Suprapubic skin (tissue), 4 donors: ENCODE data around the gene NLRC5. TPM values are rescaled to one million over a fixed set of nuclear protein-coding genes. Genes with fewer than 3 reads are reported as not detected.

Experiments
- DNase-seq, 2 donors: peaks; one replicate each; pipeline ENCODE4 v3.0.0-alpha.2; 2019; ENCODE audit warnings: low spot score in 2 of 2
- H3K27ac ChIP-seq: fragments of 200-600 bp; sonication (generic); one replicate; pipeline ENCODE4 v1.5.1; 2019
- H3K27me3 ChIP-seq: fragments of 200-600 bp; sonication (generic); one replicate; pipeline ENCODE4 v1.5.1; 2019
- H3K36me3 ChIP-seq: fragments of 200-600 bp; sonication (generic); one replicate; pipeline ENCODE4 v1.5.1; 2019
- H3K4me1 ChIP-seq: fragments of 200-600 bp; sonication (generic); one replicate; pipeline ENCODE4 v1.5.1; 2019
- H3K4me3 ChIP-seq: fragments of 200-600 bp; sonication (generic); one replicate; pipeline ENCODE4 v1.5.1; 2019; ENCODE audit warnings: mild to moderate bottlenecking
- H3K9me3 ChIP-seq: fragments of 200-600 bp; sonication (generic); one replicate; pipeline ENCODE4 v1.5.1; 2019
- EP300 ChIP-seq: sonication (generic); formaldehyde crosslinking; IDR thresholded peaks from one replicate; pipeline ENCODE4 v1.6.1; 2017; ENCODE audit warnings: antibody characterized with exemption
- POLR2A ChIP-seq, 2 donors: fragments of 450-650 bp; IDR thresholded peaks; one replicate each; pipeline ENCODE4 v1.6.1; 2017; ENCODE audit warnings: antibody characterized with exemption in 2 of 2, mild to moderate bottlenecking in 2 of 2, moderate library complexity in 2 of 2
- POLR2AphosphoS5 ChIP-seq, 3 donors: sonication (generic); formaldehyde crosslinking; IDR thresholded peaks; one replicate each; pipeline ENCODE4 v1.6.1; 2017; ENCODE audit warnings: antibody characterized with exemption in 3 of 3
- WGBS: methylation state at CpG from one replicate; pipeline ENCODE4 v1.1.5; 2018; 5-methylcytosine and 5-hydroxymethylcytosine counted together
- total RNA-seq, 4 donors: library from RNA; depleted of rRNA; stranded (reverse); fragments of >200 nt; gene quantifications; one replicate each; pipeline ENCODE4 v1.1.0, GENCODE V29; 2016
- TF ChIP-seq, protein P1 (sequence below), 2 donors: fragments of 200-600 bp in 1 of 2; fragments of 450-650 bp in 1 of 2; sonication (generic) in 1 of 2; IDR thresholded peaks; one replicate each; pipeline ENCODE4 v1.5.1; 2016 to 2019; ENCODE audit warnings: antibody characterized with exemption in 2 of 2, mild to moderate bottlenecking in 1 of 2, moderate library complexity in 1 of 2

NLRC5 gene
- total RNA-seq, 4 donors from 2014 or later, result 36.9 to 133 (median 54.4) TPM

GRCh38 chr16:56944954-56945839 is 44.2 kb upstream of the NLRC5 start:
- no peak overlapping the region for H3K4me3 ChIP-seq
- peaks cover 60% of the 10 kb centered on the region for H3K36me3 ChIP-seq
- DNase-seq, result no peak
- no peak overlapping the region for H3K27ac ChIP-seq
- H3K27me3 ChIP-seq, result no peaks in the 10 kb centered on the region
- H3K9me3 ChIP-seq, result no peaks in the 10 kb centered on the region
- peaks cover 23% of the 10 kb centered on the region for H3K4me1 ChIP-seq
- WGBS, result 59% methylated on average over 2 of the region's 2 CpGs
- no peak for TF ChIP-seq EP300
- TF ChIP-seq, protein P1, sequence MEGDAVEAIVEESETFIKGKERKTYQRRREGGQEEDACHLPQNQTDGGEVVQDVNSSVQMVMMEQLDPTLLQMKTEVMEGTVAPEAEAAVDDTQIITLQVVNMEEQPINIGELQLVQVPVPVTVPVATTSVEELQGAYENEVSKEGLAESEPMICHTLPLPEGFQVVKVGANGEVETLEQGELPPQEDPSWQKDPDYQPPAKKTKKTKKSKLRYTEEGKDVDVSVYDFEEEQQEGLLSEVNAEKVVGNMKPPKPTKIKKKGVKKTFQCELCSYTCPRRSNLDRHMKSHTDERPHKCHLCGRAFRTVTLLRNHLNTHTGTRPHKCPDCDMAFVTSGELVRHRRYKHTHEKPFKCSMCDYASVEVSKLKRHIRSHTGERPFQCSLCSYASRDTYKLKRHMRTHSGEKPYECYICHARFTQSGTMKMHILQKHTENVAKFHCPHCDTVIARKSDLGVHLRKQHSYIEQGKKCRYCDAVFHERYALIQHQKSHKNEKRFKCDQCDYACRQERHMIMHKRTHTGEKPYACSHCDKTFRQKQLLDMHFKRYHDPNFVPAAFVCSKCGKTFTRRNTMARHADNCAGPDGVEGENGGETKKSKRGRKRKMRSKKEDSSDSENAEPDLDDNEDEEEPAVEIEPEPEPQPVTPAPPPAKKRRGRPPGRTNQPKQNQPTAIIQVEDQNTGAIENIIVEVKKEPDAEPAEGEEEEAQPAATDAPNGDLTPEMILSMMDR (IDR thresholded peaks at IDR 0.05), result no peak
- no peak for TF ChIP-seq POLR2A (IDR thresholded peaks at IDR 0.05)
- TF ChIP-seq POLR2AphosphoS5 (IDR thresholded peaks at IDR 0.05), result no peak

DNA sequence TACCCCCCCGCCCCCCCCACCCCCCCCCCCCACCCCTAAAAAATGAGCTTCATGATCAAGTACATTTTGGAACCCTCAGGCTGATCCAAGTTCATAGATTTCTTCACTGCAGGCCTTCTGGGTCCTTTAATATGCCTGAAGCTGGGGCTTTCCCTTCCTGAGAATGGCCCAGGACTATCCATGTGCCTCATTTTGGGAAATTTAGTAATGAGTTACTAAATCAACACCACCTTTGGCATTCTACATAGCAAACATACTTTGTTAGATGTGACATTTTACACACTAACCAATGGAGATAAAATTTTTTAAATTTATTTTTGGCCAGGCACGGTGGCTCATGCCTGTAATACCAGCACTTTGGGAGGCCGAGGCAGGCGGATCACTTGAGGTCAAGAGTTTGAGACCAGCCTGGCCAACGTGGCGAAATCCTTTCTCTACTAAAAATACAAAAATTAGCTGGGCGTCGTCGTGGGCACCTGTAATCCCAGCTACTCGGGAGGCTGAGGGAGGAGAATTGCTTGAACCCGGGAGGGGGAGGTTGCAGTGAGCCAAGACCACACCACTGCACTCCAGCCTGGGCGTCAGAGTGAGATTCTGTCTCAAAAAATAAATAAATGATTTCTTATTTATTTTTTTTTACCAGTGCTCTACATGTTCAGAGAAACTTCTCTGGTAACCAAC is 43.4 kb upstream of the NLRC5 start:
- no peaks in the 10 kb centered on the region for H3K9me3 ChIP-seq
- H3K4me3 ChIP-seq, result no peak overlapping the region
- H3K4me1 ChIP-seq, result peaks cover 23% of the 10 kb centered on the region
- WGBS, result 86% methylated on average over 12 of the region's 12 CpGs
- peaks cover 52% of the 10 kb centered on the region for H3K36me3 ChIP-seq
- H3K27ac ChIP-seq, result no peak overlapping the region
- H3K27me3 ChIP-seq, result no peaks in the 10 kb centered on the region
- TF ChIP-seq POLR2A (IDR thresholded peaks at IDR 0.05) (no peak), EP300 (no peak), POLR2AphosphoS5 (IDR thresholded peaks at IDR 0.05) (no peak)
- TF ChIP-seq, protein P1 (IDR thresholded peaks at IDR 0.05), result no peak
- no peak for DNase-seq

GRCh38 chr16:56946767-56947603 is 42.4 kb upstream of the NLRC5 start:
- Histone ChIP-seq H3K4me1 (peaks cover 23% of the 10 kb centered on the region), H3K4me3 (no peak overlapping the region), H3K9me3 (no peaks in the 10 kb centered on the region), H3K27me3 (no peaks in the 10 kb centered on the region), H3K27ac (no peak overlapping the region), H3K36me3 (peaks cover 42% of the 10 kb centered on the region)
- TF ChIP-seq, protein P1 (IDR thresholded peaks at IDR 0.05), result no peak
- no peak for TF ChIP-seq POLR2A (IDR thresholded peaks at IDR 0.05)
- TF ChIP-seq POLR2AphosphoS5 (IDR thresholded peaks at IDR 0.05), result no peak
- no peak for TF ChIP-seq EP300
- DNase-seq, result no peak
- 83% methylated on average over 10 of the region's 10 CpGs for WGBS

DNA sequence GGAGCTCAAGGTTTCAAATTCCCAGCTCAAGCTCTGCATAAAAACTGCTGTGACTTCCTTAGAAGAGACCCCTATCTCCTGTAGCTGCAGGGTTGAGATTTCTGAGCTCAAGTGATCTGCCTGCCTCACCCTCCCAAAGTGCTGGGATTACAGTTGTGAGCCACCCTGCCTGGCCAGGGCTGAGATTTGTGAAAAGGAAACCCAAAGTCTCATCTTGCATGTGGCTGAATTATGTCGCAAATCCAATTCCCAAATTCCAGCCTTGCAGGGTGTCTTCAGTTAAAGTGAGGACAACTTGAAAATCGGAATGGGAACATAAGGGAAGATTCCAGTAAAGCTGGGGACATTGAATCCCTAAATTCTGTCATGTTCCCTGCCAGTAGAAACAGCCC is 41.8 kb upstream of the NLRC5 start:
- H3K36me3 ChIP-seq, result peaks cover 36% of the 10 kb centered on the region
- H3K27me3 ChIP-seq, result no peaks in the 10 kb centered on the region
- WGBS, result 80% methylated on average over 2 of the region's 2 CpGs
- no peak overlapping the region for H3K4me3 ChIP-seq
- DNase-seq, result no peak
- H3K4me1 ChIP-seq, result peaks cover 21% of the 10 kb centered on the region
- H3K9me3 ChIP-seq, result no peaks in the 10 kb centered on the region
- no peak overlapping the region for H3K27ac ChIP-seq
- TF ChIP-seq, protein P1 (IDR thresholded peaks at IDR 0.05), result no peak
- TF ChIP-seq POLR2AphosphoS5 (IDR thresholded peaks at IDR 0.05) (no peak), EP300 (no peak), POLR2A (IDR thresholded peaks at IDR 0.05) (no peak)
